ENCODE measurements around the gene PGAM2.

DNA sequence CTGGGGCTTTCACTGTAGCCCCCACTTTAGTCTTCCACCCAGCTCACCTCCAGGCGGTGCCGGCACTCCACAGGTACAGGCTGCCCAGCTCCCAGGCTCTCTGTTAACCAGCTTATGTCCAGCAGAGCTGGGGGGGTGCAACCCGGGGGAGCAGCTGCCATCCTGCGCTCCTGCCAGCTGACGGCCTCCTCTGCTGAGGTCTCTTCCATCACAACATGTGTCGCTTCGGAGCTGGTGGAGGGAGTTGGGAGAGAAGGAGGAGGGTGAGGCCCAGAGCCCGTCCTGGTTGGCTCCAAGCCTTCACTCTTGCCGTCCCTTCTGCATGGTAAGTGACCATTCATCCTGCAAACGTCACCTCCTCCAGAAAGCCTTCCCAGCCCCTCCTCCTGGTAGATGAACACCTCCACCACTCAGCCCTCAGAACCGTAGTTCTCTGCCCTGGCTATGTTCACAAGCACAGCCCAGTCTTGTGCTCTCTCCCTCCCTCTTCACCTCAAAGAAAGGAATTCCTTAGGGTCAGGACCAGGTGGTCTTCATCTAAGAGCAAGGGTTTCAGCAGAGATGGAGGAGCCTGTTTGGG lies 15.4 kb upstream of the PGAM2 start:
- TF ChIP-seq EZH2 (conservative IDR thresholded peaks at IDR 0.05; ENCODE audit: low read depth, low read length) (no peak), NFE2 (CRISPR knock-in tag; IDR thresholded peaks at IDR 0.05) (no peak), ZNF768 (CRISPR knock-in tag; IDR thresholded peaks at IDR 0.05) (no peak), ZNF33B (CRISPR knock-in tag; IDR thresholded peaks at IDR 0.05) (no peak), POLR2AphosphoS5 (IDR thresholded peaks at IDR 0.05; ENCODE audit: low read depth, low read length) (no peak), POLR2A (IDR thresholded peaks at IDR 0.05; ENCODE audit: insufficient read depth in 1 of 2, low read depth in 2 of 2, low read length in 2 of 2) (no peak)
- TF ChIP-seq, protein P1, sequence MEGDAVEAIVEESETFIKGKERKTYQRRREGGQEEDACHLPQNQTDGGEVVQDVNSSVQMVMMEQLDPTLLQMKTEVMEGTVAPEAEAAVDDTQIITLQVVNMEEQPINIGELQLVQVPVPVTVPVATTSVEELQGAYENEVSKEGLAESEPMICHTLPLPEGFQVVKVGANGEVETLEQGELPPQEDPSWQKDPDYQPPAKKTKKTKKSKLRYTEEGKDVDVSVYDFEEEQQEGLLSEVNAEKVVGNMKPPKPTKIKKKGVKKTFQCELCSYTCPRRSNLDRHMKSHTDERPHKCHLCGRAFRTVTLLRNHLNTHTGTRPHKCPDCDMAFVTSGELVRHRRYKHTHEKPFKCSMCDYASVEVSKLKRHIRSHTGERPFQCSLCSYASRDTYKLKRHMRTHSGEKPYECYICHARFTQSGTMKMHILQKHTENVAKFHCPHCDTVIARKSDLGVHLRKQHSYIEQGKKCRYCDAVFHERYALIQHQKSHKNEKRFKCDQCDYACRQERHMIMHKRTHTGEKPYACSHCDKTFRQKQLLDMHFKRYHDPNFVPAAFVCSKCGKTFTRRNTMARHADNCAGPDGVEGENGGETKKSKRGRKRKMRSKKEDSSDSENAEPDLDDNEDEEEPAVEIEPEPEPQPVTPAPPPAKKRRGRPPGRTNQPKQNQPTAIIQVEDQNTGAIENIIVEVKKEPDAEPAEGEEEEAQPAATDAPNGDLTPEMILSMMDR (CRISPR knock-in tag; IDR thresholded peaks at IDR 0.05), result no peak
- TF ChIP-seq, protein P2, sequence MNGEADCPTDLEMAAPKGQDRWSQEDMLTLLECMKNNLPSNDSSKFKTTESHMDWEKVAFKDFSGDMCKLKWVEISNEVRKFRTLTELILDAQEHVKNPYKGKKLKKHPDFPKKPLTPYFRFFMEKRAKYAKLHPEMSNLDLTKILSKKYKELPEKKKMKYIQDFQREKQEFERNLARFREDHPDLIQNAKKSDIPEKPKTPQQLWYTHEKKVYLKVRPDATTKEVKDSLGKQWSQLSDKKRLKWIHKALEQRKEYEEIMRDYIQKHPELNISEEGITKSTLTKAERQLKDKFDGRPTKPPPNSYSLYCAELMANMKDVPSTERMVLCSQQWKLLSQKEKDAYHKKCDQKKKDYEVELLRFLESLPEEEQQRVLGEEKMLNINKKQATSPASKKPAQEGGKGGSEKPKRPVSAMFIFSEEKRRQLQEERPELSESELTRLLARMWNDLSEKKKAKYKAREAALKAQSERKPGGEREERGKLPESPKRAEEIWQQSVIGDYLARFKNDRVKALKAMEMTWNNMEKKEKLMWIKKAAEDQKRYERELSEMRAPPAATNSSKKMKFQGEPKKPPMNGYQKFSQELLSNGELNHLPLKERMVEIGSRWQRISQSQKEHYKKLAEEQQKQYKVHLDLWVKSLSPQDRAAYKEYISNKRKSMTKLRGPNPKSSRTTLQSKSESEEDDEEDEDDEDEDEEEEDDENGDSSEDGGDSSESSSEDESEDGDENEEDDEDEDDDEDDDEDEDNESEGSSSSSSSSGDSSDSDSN (CRISPR knock-in tag; IDR thresholded peaks at IDR 0.05), result no peak
- TF ChIP-seq, protein P3, sequence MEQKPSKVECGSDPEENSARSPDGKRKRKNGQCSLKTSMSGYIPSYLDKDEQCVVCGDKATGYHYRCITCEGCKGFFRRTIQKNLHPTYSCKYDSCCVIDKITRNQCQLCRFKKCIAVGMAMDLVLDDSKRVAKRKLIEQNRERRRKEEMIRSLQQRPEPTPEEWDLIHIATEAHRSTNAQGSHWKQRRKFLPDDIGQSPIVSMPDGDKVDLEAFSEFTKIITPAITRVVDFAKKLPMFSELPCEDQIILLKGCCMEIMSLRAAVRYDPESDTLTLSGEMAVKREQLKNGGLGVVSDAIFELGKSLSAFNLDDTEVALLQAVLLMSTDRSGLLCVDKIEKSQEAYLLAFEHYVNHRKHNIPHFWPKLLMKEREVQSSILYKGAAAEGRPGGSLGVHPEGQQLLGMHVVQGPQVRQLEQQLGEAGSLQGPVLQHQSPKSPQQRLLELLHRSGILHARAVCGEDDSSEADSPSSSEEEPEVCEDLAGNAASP (CRISPR knock-in tag; IDR thresholded peaks at IDR 0.05; ENCODE audit: borderline replicate concordance), result no peak
- TF ChIP-seq, protein P4, sequence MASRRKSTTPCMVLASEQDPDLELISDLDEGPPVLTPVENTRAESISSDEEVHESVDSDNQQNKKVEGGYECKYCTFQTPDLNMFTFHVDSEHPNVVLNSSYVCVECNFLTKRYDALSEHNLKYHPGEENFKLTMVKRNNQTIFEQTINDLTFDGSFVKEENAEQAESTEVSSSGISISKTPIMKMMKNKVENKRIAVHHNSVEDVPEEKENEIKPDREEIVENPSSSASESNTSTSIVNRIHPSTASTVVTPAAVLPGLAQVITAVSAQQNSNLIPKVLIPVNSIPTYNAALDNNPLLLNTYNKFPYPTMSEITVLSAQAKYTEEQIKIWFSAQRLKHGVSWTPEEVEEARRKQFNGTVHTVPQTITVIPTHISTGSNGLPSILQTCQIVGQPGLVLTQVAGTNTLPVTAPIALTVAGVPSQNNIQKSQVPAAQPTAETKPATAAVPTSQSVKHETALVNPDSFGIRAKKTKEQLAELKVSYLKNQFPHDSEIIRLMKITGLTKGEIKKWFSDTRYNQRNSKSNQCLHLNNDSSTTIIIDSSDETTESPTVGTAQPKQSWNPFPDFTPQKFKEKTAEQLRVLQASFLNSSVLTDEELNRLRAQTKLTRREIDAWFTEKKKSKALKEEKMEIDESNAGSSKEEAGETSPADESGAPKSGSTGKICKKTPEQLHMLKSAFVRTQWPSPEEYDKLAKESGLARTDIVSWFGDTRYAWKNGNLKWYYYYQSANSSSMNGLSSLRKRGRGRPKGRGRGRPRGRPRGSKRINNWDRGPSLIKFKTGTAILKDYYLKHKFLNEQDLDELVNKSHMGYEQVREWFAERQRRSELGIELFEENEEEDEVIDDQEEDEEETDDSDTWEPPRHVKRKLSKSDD (CRISPR knock-in tag; IDR thresholded peaks at IDR 0.05; ENCODE audit: low read depth), result no peak
- TF ChIP-seq, protein P5, sequence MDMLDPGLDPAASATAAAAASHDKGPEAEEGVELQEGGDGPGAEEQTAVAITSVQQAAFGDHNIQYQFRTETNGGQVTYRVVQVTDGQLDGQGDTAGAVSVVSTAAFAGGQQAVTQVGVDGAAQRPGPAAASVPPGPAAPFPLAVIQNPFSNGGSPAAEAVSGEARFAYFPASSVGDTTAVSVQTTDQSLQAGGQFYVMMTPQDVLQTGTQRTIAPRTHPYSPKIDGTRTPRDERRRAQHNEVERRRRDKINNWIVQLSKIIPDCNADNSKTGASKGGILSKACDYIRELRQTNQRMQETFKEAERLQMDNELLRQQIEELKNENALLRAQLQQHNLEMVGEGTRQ (IDR thresholded peaks at IDR 0.05; ENCODE audit: low read depth, low read length), result no peak
- TF ChIP-seq, protein P5 (CRISPR knock-in tag; IDR thresholded peaks at IDR 0.05; ENCODE audit: borderline replicate concordance), result no peak
- TF ChIP-seq, protein P6, sequence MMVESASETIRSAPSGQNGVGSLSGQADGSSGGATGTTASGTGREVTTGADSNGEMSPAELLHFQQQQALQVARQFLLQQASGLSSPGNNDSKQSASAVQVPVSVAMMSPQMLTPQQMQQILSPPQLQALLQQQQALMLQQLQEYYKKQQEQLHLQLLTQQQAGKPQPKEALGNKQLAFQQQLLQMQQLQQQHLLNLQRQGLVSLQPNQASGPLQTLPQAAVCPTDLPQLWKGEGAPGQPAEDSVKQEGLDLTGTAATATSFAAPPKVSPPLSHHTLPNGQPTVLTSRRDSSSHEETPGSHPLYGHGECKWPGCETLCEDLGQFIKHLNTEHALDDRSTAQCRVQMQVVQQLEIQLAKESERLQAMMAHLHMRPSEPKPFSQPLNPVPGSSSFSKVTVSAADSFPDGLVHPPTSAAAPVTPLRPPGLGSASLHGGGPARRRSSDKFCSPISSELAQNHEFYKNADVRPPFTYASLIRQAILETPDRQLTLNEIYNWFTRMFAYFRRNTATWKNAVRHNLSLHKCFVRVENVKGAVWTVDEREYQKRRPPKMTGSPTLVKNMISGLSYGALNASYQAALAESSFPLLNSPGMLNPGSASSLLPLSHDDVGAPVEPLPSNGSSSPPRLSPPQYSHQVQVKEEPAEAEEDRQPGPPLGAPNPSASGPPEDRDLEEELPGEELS (CRISPR knock-in tag; IDR thresholded peaks at IDR 0.05), result no peak
- TF ChIP-seq, protein P7, sequence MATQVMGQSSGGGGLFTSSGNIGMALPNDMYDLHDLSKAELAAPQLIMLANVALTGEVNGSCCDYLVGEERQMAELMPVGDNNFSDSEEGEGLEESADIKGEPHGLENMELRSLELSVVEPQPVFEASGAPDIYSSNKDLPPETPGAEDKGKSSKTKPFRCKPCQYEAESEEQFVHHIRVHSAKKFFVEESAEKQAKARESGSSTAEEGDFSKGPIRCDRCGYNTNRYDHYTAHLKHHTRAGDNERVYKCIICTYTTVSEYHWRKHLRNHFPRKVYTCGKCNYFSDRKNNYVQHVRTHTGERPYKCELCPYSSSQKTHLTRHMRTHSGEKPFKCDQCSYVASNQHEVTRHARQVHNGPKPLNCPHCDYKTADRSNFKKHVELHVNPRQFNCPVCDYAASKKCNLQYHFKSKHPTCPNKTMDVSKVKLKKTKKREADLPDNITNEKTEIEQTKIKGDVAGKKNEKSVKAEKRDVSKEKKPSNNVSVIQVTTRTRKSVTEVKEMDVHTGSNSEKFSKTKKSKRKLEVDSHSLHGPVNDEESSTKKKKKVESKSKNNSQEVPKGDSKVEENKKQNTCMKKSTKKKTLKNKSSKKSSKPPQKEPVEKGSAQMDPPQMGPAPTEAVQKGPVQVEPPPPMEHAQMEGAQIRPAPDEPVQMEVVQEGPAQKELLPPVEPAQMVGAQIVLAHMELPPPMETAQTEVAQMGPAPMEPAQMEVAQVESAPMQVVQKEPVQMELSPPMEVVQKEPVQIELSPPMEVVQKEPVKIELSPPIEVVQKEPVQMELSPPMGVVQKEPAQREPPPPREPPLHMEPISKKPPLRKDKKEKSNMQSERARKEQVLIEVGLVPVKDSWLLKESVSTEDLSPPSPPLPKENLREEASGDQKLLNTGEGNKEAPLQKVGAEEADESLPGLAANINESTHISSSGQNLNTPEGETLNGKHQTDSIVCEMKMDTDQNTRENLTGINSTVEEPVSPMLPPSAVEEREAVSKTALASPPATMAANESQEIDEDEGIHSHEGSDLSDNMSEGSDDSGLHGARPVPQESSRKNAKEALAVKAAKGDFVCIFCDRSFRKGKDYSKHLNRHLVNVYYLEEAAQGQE (IDR thresholded peaks at IDR 0.05; ENCODE audit: borderline replicate concordance in 1 of 2, low read depth in 1 of 2, low read length in 2 of 2), result no peak
- TF ChIP-seq, protein P8, sequence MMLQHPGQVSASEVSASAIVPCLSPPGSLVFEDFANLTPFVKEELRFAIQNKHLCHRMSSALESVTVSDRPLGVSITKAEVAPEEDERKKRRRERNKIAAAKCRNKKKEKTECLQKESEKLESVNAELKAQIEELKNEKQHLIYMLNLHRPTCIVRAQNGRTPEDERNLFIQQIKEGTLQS (CRISPR knock-in tag; IDR thresholded peaks at IDR 0.05), result no peak

Measured in HepG2 (cell line).